COLO668 (cell line): ENCODE data around the gene NOMO2.
A peak's percentile ranks its signal among the peaks of the same experiment; 100 is the strongest.
"Not testable (repeated sequence)": the region's sequence is repeated elsewhere in the genome, so short reads cannot be mapped to it uniquely, and the experiment has no call there.

ENCODE experiments used
- DNase-seq: peaks from one replicate; lab custom pipeline; 2025; ENCODE audit not compliant: unreplicated experiment; lab: John Stamatoyannopoulos, UW

The NOMO2 gene

GRCh38 chr16:18561727-18562314 is at the start of gene NOMO2:
Gene NOMO2, minus strand, starts transcription at chr16:18562097. Its CDS starts 57 bp downstream, at chr16:18562040.
- not testable (repeated sequence) for DNase-seq

- DNase-seq = not testable (repeated sequence)
These were observed 48.4 kb upstream of the NOMO2 start for GRCh38 chr16:18610147-18610803.

DNA sequence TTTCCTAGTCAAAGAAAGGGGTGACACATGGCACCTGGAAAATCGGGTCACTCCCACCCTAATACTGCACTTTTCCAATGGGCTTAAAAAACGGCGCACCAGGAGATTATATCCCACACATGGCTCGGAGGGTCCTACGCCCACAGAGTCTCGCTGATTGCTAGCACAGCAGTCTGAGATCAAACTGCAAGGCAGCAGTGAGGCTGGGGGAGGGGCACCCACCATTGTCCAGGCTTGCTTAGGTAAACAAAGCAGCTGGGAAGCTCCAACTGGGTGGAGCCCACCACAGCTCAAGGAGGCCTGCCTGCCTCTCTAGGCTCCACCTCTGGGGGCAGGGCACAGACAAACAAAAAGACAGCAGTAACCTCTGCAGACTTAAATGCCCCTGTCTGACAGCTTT is 46.4 kb upstream of the NOMO2 start:
- DNase-seq = not testable (repeated sequence)

DNA sequence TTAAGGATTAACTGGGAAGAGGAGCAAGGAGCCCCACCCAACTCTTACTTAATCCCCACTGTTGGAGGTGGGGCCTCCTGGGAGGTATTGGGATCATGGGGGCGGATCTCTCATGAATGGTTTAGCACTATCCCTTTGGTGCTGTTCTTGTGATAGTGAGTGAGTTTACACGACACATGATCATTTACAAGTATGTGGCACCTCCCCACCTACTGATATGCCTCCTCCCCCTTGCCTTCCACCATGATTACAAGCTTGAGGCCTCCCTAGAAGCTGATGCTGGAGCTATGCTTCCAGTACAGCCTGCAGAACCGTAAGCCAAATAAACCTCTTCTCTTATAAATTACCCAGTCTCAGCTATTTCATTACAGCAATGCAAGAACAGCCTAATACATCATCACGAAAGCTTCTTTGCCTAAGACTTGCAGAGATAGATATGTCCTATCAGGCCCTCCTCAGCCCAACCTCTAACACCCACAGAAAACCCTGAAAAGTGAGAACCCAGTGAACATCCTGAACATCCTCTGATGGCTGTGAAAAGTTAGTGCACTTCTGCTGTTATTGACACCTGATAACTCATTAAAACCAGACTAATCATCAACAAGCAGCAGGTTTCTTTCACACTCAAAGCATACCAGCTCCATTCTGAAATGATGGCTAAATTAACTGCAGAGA is 41.8 kb upstream of the NOMO2 start:
- not testable (repeated sequence) for DNase-seq

DNA sequence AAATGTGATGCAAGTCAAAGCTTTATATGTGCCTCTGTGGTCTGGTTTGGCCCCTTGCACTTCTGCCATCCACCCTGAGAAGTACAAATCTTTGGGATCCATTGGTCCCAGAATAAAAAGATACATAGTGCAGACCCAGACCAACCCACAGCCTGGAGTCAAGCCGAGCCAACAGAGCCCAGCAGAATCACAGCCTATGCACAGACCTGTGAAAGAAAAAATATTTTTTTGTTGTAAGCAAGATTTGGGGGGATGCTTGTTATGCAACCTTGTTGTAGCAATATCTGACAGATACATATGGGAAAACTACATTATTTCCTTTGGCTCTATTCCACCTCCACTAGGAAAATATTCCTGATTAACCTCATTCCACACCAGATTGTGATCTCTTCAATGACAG is 36.7 kb upstream of the NOMO2 start:
- not testable (repeated sequence) for DNase-seq

GRCh38 chr16:18597734-18598133 is 35.8 kb upstream of the NOMO2 start:
- not testable (repeated sequence) for DNase-seq

DNA sequence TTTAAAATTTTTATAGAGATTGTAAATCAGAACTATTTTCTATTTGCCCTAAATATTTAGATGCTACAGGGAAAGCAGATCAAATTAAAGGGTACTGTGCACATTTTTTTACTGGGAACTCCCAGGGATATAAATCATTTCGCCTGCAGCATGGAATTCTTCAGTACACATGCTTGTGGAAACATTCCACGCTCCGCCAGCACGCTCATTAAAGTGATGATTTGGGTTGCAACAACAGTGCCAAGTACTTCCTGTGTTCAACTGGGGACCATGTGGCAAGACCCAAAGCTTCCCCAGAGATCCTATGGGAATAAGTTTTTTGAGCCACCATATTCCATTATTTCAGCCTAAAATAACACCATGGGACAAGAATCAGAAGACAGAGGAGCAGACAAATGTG is 35.4 kb upstream of the NOMO2 start:
- not testable (repeated sequence) for DNase-seq

GRCh38 chr16:18595796-18596195 is 33.9 kb upstream of the NOMO2 start:
- not testable (repeated sequence) for DNase-seq

DNA sequence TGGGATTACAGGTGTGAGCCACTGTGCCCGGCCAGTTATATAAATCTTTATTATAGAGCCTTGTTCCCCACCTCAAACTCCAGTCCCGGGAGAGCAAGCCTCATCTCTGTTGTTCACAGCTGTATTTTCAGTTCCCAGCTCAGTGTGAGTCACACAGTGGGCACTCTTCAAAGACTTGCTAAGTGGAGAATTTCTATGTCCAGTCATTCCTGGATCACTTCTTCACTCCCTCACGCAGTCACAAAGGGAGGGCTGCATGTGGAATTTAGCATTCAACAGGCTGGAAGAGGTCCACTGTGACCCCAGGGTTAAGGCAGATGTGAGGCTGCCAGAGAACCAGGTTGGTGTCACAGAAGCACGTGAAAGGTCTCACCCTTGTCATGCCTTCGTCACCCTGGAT is 33.0 kb upstream of the NOMO2 start:
- not testable (repeated sequence) for DNase-seq

DNA sequence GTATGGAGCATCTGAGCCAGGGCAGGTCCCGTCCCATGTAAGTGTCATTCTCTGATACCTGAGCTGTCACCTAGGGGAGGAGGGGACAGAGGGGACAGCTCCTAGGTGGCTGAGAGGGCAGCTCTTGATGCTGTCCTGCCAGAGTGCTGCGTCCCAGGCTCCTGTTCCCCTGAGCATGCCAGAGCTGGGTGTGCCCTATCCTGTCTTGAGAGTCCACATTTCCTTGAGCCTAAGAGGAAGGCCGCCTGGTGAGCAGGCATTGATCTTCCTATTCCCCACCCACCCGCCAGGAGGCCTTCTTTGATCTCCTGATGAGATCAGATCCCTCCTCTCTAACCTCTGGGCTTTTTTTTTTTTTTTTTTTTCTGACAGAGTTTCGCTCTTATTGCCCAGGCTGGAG is 32.0 kb upstream of the NOMO2 start:
- not testable (repeated sequence) for DNase-seq

DNA sequence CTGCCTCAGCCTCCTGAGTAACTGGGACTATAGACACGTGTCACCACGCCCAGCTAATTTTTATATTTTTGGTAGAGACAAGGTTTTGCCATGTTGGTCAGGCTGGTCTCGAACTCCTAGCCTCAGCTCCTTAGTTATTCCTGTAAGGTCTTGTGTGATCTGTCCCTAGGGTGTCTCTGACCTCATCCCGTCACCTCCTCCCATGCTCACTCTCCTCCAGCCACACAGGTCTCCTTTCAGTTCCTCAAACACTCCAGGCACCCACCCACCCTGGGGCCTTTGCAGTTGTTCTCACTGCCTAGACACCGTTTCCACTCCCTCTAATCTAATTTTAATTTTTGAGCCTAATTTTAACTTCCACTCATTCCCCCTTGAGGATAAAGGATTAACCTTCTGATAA is 31.1 kb upstream of the NOMO2 start:
- not testable (repeated sequence) for DNase-seq

- peak; percentile 28 for DNase-seq
These were observed 30.0 kb upstream of the NOMO2 start for GRCh38 chr16:18591908-18592307.

DNA sequence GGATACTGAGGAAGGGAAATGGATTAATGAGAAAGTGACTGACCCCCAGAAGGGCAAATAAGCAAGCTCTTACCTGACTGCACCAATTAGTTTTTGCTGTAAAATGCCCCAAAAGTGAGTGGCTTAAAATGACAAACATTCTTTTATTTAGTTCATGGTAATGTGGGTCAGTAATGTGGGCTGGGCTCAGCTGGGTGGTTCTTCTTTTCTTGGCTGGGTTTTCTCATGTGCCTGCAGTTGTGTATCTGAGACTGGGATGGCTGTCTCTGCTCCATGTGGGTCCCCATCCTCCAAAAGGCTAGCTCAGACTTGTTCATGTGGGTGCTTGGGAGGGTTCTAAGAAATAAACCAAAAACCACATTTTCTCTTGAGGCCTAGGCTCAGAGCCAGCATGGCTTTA is 29.5 kb upstream of the NOMO2 start:
- DNase-seq = not testable (repeated sequence)

GRCh38 chr16:18589806-18590205 is 27.9 kb upstream of the NOMO2 start:
- DNase-seq = not testable (repeated sequence)

DNA sequence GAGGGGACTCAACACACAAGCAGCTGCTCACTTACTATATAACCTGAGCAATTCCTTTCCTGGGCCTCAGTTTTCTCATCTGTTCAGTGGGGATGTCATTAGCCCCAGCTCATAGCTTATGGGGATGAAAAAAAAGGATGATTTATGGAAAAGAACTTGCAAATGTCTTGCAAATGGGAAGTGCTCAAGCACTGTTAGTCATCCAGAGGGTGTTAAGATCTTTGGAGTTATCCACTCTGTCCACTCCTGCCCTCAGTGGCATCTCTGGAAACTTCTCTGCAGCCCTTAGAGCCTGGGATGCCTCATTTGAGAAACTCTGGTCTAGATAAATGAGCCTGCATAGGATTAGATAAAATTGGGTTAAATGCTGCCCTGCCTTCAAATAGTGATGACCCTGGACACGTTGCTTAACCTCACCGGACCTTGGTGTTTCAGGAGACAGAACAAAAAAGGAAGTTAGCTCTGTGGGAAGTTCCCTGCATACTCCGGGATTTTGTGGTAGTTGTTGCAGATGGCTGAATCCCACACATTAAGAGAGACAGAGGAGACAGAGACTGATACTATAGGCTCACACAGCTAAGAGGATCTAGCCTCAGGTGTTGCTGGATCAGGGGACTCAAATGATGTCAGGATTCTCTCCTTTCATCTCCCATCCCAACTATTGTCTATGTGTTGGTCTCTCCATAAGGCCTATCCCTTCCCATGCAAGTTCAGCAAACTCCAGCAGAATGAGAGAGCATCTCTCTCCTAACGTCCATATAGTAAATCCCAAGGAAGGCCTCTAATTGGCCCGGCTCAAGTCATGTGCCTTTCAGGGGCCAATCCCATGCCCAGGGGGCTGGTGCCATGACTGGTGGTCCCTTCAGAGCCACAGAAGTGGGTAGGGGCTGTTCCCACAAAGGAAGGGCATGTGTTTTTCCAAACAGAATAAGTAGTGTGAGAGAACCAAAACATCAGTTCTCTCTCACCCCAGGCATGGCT is 25.0 kb upstream of the NOMO2 start:
- DNase-seq = not testable (repeated sequence)

DNA sequence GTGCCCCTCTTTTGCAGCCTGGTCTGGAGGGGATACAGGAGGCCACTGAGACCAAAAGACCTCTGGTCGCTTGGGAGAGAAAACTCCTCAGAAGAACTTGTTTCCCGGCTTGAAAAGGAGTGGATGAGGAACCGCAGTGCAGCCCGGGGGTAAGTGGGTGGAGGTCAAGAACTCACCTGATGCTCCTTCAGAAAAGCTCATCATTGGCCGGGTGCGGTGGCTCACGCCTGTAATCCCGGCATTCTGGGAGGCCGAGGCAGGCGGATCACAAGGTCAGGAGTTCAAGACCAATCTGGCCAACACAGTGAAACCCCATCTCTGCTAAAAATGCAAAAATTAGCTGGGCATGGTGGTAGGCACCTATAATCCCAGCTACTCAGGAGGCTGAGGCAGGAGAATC is 23.9 kb upstream of the NOMO2 start:
- not testable (repeated sequence) for DNase-seq

- DNase-seq = no peak
These were observed 21.0 kb upstream of the NOMO2 start for GRCh38 chr16:18582902-18583301.

DNA sequence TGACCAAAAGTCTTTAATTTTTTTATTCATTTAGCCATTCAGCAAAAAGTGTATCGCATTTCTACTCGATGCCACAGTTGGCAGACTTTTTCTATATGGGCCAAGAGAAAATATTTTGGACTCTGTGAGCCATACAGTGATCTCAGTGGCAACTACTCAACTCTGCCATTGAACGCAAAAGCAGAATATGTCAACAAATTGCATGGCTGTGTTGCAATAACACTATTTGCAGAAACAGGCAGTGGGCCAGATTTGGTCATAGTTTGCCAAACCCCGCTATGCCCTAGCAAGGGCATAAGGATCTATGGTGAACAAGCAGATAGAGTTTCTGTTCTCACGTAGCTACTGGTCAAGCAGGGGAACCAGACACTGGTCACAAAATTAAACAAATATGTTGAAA is 18.5 kb upstream of the NOMO2 start:
- DNase-seq = not testable (repeated sequence)

GRCh38 chr16:18579261-18579660 is 17.4 kb upstream of the NOMO2 start:
- DNase-seq = not testable (repeated sequence)

- DNase-seq = not testable (repeated sequence)
These were observed 16.0 kb upstream of the NOMO2 start for GRCh38 chr16:18577942-18578341.

GRCh38 chr16:18575945-18576344 is 14.0 kb upstream of the NOMO2 start:
- DNase-seq = not testable (repeated sequence)
